Inflammatory macrophage treated with lipopolysaccharide for 4 hours (primary cell): Measurements from ENCODE around the gene LRRC55.
A peak's percentile ranks its signal among the peaks of the same experiment; 100 is the strongest.
"Not testable (repeated sequence)": the region's sequence is repeated elsewhere in the genome, so short reads cannot be mapped to it uniquely, and the experiment has no call there.

Source experiments
- DNase-seq: peaks from one replicate; pipeline ENCODE4 v3.0.0-alpha.2; 2020

LRRC55 gene

DNA sequence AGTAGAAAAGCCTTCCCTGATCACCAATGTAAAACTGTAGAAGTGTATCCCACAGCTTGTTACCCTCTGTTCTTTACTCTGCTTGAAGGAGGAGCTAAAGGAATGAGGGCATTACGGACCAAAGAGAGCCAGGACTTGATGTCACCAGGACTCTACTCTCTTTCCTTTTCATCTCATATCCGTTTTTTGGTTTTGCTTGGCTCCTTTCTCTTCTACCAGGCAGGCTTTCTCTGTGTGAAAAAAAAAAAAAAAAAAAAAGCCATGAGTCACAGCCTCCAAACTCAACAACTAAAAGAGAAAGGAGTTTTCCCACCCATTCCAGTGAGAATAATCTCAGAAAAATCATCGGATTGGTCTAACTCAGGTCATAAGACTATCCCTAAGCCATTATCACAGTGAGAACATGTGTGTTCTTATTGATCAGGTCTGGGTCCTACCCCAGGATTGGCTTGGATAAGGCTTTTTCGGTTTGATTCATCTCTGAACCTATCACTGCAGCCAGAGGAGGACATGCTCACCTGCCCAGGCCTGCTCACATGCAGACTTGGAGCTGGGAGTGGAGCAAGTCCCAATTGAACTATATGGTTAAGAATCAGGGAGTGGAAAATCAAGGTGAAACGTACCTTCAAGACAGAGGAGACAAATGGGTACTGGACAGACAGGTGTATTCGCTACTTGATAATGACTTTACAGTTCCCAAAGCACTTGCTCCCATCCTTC is 19.4 kb upstream of the LRRC55 start:
- DNase-seq = no peak

DNA sequence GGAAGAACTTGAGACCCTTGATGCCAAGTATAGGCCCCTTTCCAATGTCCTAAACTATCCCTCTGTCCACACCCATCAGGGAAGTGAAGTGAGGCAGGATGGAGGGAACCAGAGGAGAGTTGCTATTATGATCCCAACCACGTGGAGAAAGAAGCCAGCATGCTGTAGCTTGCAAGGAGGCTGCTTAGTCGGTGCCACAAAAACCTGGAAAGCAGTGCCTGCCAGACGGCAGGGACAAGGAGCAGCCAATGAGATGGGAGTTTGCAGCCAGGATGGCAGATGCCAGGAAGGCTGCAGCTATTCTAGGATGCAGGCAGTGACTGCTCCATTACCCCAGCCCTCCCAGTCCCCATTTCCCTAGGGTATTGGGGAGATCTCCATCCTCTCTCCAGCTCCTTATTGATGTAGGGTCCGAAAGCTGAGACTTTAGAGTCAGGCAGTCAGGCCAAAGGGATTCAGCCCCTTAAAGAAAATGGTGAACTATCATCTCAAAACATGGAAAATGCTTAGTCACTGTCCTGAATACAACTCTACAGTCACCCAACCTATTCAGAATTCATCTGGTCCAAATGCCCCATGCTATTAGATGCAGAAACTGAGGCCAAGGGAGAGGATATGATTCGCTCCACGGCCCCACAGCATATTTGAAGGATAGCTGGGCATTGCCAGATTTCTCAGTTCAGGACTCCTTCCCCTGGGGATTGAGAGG is 18.4 kb upstream of the LRRC55 start:
- no peak for DNase-seq

DNA sequence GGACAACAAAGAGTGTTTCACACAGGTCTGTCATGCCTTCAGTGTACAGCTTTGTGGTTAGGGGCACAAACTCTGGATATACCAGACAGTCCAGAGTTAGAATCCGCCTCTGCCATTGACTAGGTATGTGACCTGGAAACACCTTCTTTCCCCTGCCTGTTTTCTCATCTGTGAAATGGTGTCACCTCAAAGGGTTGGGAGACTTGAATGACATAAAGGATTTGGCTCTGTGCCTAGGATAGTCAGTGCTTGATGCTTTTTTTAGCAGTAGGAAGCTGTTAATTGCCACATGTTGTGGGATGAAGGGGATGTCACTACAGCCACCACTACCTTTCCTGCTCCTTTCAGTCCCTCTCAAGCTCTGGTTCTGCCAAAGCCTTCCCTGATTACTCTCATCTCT is 17.4 kb upstream of the LRRC55 start:
- no peak for DNase-seq

DNA sequence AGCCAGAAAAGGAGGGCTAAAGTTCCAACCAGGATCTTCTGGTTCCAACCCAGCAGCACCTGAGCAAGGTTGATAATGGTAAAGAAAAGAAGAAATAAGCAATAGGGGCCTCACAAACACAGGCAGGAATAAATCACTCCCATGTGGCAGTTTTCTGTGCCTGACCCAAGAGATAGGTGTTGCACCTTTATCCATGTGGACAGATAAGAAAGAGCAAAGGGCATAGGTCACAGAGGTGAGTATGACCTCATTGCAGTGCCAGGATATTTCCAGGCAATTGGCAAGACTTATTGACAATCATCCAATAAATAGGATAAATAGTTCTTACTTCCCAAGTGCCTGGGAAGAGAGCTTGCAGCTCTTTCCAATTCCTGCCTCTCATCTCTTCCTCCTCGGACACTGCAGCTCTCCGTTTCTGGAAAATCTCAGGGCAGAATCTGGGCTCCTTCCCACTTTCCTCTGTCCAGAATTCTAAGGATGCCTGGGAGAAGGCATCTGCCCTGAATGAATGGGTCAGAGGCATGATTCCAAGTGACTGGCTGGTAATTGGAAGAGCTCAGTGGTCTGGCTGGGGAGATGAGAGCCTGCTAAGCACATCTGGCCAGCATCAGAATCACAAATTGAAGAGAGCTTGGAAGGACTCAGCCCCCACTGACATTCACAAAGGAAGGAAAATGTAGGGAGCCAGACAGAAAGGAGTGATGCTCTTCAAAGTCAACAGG is 14.5 kb upstream of the LRRC55 start:
- DNase-seq = no peak

DNA sequence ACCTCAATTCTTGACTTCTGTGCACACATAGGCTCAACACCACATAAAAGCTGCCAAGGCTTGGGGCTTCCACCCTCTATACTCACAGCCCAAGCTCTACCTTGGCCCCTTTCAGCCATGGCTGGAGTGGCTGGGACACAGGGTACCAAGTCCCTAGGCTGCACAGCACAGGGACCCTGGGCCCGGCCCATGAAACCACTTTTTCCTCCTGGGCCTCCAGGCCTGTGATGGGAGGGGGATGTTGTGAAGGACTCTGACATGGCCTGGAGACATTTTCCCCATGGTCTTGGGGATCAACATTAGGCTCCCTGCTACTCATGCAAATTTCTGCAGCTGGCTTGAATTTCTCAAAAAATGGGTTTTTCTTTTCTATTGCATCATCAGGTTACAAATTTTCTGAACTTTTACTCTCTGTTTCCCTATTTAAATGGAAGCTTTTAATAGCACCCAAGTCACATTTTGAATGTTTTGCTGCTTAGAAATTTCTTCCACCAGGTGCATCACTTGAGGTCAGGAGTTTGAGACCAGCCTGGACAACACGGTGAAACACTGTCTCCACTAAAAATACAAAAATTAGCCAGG is 11.9 kb upstream of the LRRC55 start:
- DNase-seq = not testable (repeated sequence)

DNA sequence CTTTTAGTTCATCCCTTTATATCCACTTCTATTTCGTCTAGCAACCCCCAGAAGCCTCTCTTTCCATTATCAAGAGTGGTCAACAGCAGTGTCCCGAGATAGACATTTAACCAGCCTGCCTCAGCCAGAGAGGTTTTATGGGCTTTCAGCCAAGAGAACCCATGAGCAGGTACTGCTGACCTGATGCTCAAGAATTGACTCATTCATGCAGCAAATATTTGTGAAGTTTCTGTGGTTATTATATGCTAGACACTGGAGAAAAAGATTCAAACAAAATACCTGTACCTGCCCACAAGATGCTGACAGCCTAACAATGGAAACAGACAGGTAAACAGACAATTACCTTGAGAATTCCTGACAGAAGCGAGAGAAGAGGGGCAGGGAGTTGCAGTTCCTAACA is 9.7 kb upstream of the LRRC55 start:
- DNase-seq = no peak

DNA sequence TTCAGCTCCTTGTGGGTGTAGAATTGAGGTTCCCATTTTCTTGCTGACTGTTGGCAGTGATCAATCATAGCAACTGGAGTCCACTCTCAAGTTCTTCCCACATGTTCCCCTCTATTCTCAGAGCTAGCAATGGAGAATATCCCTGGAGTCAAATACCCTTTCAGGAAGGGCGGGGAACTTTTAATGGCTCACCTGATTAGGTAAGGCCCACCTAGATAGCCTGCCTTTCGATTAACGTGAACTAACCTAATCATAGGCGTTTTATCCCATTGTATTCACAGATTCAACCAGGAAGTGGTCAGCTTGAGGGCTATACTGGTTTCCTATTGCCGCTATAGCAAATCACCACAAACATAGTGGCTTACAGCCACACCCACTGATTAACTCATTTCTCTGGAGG is 7.1 kb upstream of the LRRC55 start:
- DNase-seq = no peak

DNA sequence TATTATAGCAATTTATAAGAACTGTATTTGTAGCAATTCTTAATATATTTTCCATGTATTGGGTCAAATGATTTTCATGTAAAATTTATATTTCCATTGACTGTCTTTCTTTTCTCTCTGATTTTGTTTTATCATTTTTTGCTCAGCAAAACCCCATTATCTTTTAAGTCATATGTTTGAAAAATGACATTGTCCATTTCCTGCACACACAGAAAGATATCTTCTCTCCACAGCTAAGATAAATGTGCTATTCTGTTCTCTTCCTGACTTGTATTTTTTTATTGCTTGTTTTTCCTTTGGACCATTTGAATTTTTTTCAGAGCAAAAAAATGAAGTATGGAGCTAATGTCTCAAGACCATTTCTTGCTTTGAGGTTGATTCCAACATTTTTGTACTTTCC is 6.3 kb upstream of the LRRC55 start:
- no peak for DNase-seq

DNA sequence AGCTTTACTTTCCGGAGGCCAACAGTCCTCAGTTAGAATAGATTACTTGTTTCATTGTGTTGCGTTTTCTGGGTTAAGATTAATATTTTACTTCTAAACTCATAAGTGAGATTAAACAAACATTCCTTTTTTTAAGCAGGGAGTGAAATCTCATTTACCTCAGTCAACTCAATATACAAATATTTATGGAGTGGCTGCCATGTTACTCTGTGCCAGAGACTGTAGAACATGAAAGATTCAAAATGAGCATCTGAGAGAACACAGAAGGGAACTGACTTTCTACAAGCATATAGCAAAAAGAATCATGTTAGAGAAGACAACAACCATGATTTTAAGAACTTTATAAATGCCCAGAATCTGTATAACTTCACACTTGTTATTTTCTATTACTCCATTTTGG is 3.4 kb upstream of the LRRC55 start:
- no peak for DNase-seq

DNA sequence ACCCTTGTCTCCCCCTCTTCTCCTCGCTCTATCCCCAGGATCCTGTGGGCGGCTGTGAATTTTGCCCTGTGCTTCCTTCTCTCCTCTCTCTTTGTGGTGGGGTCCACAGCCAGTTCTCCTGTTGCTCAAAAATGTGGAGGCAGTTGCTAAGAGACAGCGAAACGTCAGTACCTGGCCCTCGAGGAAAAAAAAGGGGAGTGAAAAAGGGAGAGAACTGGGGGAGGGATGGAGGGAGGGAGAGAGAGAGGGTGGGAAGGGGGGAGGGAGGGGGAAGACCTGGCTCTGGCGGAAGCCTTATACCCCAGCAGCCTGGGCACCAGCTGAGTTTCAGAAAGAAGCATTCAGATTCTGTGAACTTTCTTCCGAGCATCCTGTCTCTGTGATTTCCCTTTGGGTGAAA is 2.1 kb upstream of the LRRC55 start:
- no peak for DNase-seq

DNA sequence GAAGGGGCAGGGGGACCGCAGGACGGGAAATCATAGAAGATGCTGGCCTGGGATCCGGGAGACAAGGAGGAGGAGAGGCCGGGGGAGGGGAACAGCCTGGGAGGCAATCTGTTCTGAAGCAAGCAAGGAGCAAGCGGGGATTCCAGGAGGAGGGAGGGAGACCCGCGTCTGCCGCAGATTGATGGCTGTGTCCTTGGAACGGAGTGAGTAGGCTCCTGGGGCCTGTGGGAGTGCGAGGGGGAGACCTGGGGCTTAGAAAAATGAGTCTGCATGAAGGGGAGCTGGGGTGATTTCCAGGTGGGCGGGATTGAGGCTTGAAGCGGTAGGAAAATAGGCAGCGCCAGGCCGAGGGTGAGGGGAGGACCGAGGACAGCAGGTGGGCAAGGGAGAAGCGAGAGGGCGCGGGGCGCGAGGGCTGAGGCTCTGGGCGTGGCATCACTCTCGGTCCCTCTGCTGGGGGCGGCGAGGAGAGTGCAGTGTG is 1.6 kb upstream of the LRRC55 start:
- no peak for DNase-seq

DNA sequence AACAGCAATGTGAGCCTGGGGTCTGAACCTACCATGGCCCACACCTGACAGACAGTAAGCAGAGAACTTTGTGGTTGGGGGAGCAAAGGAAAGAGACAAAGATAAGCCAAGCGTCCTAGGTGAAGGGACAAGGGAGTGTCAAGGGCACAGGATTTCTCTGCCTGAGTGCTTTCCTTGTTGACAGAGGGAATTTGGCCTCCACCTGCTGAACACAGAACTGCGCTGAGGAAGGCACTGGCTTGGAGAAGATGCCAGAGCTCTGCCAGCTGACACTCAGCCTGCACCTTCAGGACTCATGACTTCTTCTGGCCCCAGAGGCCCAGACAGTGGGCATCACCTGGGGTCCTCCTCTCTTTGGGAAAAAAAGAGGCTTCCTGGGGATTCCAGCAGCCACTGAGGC is 789 bp upstream of the LRRC55 start:
- no peak for DNase-seq

DNA sequence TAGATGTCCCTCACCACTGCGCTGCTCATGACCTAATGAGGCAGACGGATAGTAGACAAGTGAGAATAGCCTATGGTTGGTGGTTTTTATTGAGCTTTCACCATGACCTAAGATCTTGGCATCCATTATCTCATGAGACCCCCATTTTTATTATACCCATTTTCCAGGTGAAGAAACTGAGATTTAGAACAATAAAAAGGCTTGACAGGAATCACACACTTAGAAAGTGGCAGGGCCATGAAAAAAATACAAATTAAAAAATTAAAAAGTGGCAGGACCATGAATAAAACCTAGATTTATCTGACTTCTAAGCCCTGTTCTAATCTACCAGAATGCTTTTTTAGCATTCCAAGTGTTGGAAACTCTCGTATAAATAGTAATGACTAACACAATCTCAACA is 1.1 kb downstream of the LRRC55 start:
- DNase-seq = no peak

DNA sequence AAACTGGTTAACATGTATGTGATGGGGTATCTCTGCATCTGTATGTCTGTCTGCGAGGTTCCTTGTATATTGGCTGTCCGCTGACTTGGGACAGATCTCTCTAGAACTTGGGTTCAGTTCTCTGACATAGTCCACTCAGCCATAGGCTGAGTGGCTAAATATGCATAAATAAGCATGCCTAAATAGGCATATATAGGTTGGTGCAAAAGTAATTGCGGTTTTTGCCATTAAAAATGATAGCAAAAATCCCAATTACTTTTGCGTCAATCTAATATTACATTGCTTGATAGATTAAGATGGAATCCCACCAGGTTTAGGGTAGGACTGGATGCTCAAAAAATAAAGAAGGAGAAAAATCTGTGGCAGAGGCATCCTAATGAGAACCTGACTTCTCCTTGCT is 8.8 kb downstream of the LRRC55 start:
- DNase-seq = no peak

DNA sequence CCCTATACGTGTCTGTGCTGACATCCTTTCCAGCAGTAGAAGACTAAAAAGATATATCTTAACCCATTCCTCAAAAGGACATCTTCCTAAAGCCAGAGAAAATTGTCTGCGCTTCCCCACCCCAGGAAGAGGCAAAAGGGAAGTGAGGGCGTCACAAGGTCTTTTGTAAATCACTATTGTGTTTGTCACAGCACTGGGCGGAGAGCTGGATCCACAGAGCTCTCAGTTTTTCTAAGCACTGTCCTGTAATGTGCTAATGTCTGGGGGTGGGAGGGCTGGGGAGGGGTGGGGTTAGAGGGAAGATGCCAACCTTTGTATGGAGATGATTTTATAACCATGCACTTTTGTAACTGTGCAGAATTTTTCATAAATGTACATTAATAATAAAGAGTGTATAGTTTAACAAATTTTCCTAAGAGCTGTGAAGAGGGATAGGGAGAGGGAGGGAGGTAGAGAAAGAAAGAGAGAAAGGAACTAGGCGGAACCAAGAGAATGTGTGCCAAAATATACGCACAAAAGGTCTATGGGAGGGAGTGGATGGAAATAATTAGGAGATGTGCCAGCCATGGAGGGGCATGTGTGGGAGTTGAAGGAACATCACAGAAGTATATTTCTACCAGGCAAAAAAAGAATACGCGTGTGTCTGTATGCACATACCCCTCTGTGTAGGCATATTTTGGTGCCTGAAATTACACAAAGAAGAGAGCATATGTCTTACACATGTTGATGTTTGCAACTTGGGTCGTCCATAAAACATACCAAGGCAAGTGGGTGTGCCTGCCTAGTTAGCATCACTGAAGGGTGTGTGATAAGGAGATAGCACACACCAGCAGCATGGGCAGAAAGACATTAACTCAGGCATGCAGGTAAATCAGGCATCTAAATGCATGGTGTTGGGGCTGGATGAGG is 9.8 kb downstream of the LRRC55 start:
- no peak for DNase-seq

DNA sequence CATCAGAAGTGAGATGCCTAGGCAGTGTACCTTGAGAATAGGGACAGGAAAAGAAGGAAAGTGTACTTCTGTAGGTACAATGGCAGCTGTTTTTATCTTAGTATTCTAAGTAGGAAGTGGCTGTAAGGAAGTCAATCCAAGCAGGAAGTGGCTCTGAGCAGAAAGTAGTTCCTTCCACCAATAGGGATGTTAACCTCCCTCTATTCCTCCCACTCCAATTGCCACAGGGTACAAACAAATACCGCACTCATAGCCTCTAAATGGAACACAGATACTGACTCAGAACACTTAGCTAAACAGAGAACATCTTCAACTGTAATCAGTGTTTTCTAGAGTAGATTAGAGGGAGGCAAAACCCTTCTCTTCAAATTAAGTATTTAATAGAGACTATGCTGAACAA is 10.6 kb downstream of the LRRC55 start:
- peak; percentile 14 for DNase-seq

DNA sequence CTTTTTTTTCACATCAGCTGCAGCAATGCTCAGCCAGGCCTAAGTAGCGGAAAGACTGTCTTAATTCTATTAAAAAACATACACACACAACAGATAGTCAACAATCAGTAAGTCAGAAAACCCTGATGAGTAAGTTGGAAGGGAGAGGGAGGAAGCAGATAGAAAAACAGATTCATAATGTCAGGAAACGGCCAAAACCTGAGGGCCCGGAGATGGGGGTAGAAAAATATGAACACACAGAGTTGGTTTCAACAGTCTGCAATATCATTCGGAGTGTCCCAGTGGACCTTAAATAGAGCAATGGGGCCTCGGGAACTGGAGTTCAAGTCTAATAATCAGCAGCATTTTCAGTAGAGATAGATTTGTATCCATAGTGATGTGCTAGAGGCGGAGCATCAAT is 14.8 kb downstream of the LRRC55 start:
- no peak for DNase-seq

DNA sequence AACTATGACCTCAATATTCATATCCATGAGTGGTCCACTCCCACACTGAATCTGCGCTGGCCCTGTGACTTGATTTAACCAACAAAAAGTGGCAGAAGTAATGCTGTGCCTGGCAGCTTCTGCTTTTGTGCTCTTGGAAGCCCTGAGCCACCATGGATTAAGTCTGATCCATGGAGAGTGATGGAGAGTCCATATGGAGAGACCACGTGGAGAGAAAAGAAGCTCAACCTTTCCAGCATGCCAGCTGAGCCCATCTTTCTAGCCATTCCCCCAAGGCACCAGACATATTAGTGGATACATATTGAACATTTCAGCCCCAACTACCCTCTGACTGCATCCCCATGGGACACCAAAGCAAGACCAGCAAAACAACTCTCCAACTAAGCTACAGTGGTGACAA is 16.0 kb downstream of the LRRC55 start:
- DNase-seq = no peak

DNA sequence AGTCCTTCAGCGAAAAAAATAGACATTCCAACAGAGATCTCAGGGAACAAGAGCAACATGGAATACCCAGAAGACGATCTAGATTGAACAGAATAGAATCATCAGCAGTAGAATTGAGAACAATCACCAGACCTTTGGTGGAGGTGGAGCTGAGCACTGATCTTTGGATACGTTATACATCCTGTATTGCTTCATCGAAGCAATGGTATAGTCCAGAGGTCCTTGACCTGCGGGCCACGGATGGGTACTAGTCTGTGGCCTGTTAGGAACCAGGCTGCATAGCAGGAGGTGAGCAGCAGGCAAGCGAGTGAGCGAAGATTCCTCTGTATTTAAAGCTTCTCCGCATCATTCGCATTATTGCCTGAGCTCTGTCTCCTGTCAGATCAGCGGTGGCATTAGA is 17.6 kb downstream of the LRRC55 start:
- DNase-seq = no peak

DNA sequence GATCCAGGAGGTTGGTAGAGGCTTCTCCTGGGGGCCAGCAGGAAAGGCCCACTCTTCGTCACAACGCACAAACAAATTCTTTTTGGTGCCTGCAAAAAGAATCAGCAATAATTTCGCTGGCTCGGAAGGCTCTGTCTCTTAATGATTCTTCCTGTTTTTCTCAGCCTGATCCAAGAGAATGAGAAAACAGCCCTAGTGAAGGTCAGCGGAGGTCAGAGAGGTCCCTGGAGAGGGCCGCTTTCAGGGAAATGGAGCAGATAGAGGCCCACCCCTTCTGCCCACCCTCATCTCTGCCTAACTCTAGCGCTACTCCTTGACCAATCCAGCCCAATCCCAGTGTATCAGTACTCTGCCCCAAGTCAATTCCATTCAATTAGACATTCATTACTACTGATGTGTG is 19.2 kb downstream of the LRRC55 start:
- DNase-seq = no peak

DNA sequence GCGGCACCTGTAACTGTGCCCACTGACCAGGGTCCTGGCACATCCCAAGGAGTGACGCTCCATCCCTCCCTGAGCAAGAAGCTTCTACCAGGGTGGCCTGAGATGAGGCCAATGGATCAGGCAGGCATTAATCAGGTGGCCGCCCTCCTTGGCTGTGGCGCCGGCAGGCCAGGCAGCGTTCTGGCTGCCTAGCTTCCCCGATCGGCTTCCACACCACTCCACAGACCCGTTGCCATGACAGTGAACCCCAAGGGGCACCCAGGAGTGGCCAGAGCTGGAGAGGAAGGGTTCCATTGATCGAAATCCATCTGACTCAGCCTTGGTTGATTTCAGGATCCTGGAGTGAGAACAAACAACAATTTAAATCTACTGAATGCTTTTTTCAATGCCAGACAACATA is 20.5 kb downstream of the LRRC55 start:
- DNase-seq = no peak

DNA sequence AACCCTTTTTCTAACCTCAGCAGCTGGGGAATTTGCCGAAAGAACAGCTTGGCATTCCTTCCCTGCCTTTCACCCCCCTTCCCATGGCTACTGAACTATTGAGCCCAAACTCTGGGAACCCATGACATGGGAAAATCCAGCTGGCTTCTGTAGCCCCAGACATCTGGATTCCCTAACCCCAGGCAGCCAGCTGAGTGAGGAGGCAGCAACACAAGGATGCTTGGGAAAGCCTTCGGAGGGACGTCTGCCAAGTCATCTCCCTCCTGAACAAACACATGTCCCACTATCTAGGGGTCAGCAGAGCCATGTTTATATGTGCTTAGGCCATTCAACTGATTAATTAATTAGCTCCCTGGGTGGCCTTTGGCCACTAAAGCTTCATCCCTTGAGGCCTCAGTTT is 21.6 kb downstream of the LRRC55 start:
- no peak for DNase-seq
